Measurements from ENCODE around the gene KPNA6. TPM values are rescaled to one million over a fixed set of nuclear protein-coding genes. Genes with fewer than 3 reads are reported as not detected.

The KPNA6 gene
- total RNA-seq, 1 experiment from 2014 or later = 84.4 TPM

GRCh38 chr1:32221980-32222755 is 114.3 kb downstream of the KPNA6 start, which contains the start of the genes EIF3I and TMEM234:
Gene EIF3I (plus strand): TSS chr1:32222407. CDS start chr1:32222442, 35 bp downstream.
Gene TMEM234 (minus strand): TSS chr1:32222353. CDS start chr1:32222322, 31 bp downstream.
- peak within 1 kb of the TSS; percentile 85 for H3K4me3 Mint-ChIP-seq (ENCODE audit: low read depth, unreplicated experiment)
- H3K9me3 Mint-ChIP-seq (ENCODE audit: low read depth, unreplicated experiment) = no peaks in the 10 kb centered on the region
- intact Hi-C loops (cut with micrococcal nuclease; ENCODE audit: unreplicated experiment) = no loop called here
- CTCF ChIA-PET = no interaction called here
- peaks cover 70% of the 10 kb centered on the region for H3K36me3 Mint-ChIP-seq (ENCODE audit: insufficient read depth, unreplicated experiment)
- no peak for TF ChIP-seq CTCF (IDR thresholded peaks at IDR 0.05; ENCODE audit: unreplicated experiment)
- no TSS peak for BruUV-seq (replicated peaks)
- H3K27me3 Mint-ChIP-seq (ENCODE audit: unreplicated experiment) = no peaks in the 10 kb centered on the region
- H3K27ac Mint-ChIP-seq (ENCODE audit: unreplicated experiment) = peak within 1 kb of the TSS; percentile 77
- peaks cover 24% of the 10 kb centered on the region for H3K4me1 Mint-ChIP-seq (ENCODE audit: low read depth, unreplicated experiment)
- peak; percentile 90 for DNase-seq

- Mint-ChIP-seq H3K36me3 (ENCODE audit: insufficient read depth, unreplicated experiment) (peaks cover 71% of the 10 kb centered on the region), H3K4me3 (ENCODE audit: low read depth, unreplicated experiment) (peak overlapping the region; percentile 85), H3K9me3 (ENCODE audit: low read depth, unreplicated experiment) (no peaks in the 10 kb centered on the region), H3K27ac (ENCODE audit: unreplicated experiment) (no peak overlapping the region), H3K4me1 (ENCODE audit: low read depth, unreplicated experiment) (peaks cover 24% of the 10 kb centered on the region), H3K27me3 (ENCODE audit: unreplicated experiment) (no peaks in the 10 kb centered on the region)
- intact Hi-C loops (cut with micrococcal nuclease; ENCODE audit: unreplicated experiment) = no loop called here
- no peak for DNase-seq
- BruUV-seq (replicated peaks) = no TSS peak
- CTCF ChIA-PET = interaction anchor here (1.0 to 1.2 kb wide), 3 partner anchors 68 to 98 kb away, joined by 3 to 4 read pairs (median 4); partner anchors contain the start of gene HDAC1
- TF ChIP-seq CTCF (IDR thresholded peaks at IDR 0.05; ENCODE audit: unreplicated experiment) = no peak
These were observed 115.8 kb downstream of the KPNA6 start for GRCh38 chr1:32223683-32224082.

- H3K27ac Mint-ChIP-seq (ENCODE audit: unreplicated experiment) = no peak overlapping the region
- peaks cover 77% of the 10 kb centered on the region for H3K36me3 Mint-ChIP-seq (ENCODE audit: insufficient read depth, unreplicated experiment)
- BruUV-seq (replicated peaks) = no TSS peak
- H3K27me3 Mint-ChIP-seq (ENCODE audit: unreplicated experiment) = no peaks in the 10 kb centered on the region
- peaks cover 24% of the 10 kb centered on the region for H3K4me1 Mint-ChIP-seq (ENCODE audit: low read depth, unreplicated experiment)
- TF ChIP-seq CTCF (IDR thresholded peaks at IDR 0.05; ENCODE audit: unreplicated experiment) = no peak
- DNase-seq = no peak
- no peak overlapping the region for H3K4me3 Mint-ChIP-seq (ENCODE audit: low read depth, unreplicated experiment)
- H3K9me3 Mint-ChIP-seq (ENCODE audit: low read depth, unreplicated experiment) = no peaks in the 10 kb centered on the region
- CTCF ChIA-PET = interaction anchor here (1.0 kb wide), 2 partner anchors 92 to 98 kb away, joined by 3 to 4 read pairs; no protein-coding TSS in a partner anchor
- intact Hi-C loops (cut with micrococcal nuclease; ENCODE audit: unreplicated experiment) = no loop called here
These were observed 116.4 kb downstream of the KPNA6 start for GRCh38 chr1:32224285-32224684.

Small RNA genes lying within 50 kb of the gene (microRNA-seq; reads per million reads assigned to microRNA genes)
- not detected for gene MIR5585

Other genes starting within 250 kb of the KPNA6 start
- 337 and 366 TPM in 2 replicates for gene PTP4A2, start 169.7 kb upstream of the KPNA6 start, total RNA-seq (2022)
- 158 and 159 TPM in 2 replicates for gene KHDRBS1, start 94.2 kb upstream of the KPNA6 start, total RNA-seq (2022)
- 18.9 and 19.5 TPM in 2 replicates for gene TMEM39B, start 35.1 kb upstream of the KPNA6 start, total RNA-seq (2022)
- 58.4 and 62.4 TPM in 2 replicates for gene TXLNA, start 71.6 kb downstream of the KPNA6 start, total RNA-seq (2022)
- gene CCDC28B, start 92.5 kb downstream of the KPNA6 start, total RNA-seq (2022) = 7.1 and 8.2 TPM in 2 replicates
- gene IQCC, start 97.6 kb downstream of the KPNA6 start, total RNA-seq (2022) = 6.6 and 7.6 TPM in 2 replicates
- gene DCDC2B, start 101.0 kb downstream of the KPNA6 start, total RNA-seq (2022) = not detected in 2 replicates
- 31.6 and 35.5 TPM in 2 replicates for gene TMEM234, start 114.3 kb downstream of the KPNA6 start, total RNA-seq (2022)
- 178 and 186 TPM in 2 replicates for gene EIF3I, start 114.4 kb downstream of the KPNA6 start, total RNA-seq (2022)
- gene FAM167B, start 139.2 kb downstream of the KPNA6 start, total RNA-seq (2022) = 1.5 and 1.8 TPM in 2 replicates
- 0.66 and 0.88 TPM in 2 replicates for gene LCK, start 143.2 kb downstream of the KPNA6 start, total RNA-seq (2022)
- 186 and 197 TPM in 2 replicates for gene HDAC1, start 184.0 kb downstream of the KPNA6 start, total RNA-seq (2022)
- gene MARCKSL1, start 228.2 kb downstream of the KPNA6 start, total RNA-seq (2022) = 169 and 193 TPM in 2 replicates